Fibroblast of pulmonary artery (primary cell): ENCODE measurements around the gene GPC1.

Source experiments
- DNase-seq: peaks from one replicate; pipeline ENCODE4 v3.0.0-alpha.2; 2010; ENCODE audit warnings: low read depth
- H3K4me3 ChIP-seq: replicated peaks from 2 replicates; pipeline ENCODE4 v1.5.1; 2011; ENCODE audit warnings: low read depth, mild to moderate bottlenecking, control low read depth, low read length, moderate library complexity
- CTCF ChIP-seq: IDR thresholded peaks from 2 replicates; pipeline ENCODE4 v1.5.1; 2011; ENCODE audit warnings: mild to moderate bottlenecking, control low read depth, low read length, inconsistent platforms; ENCODE audit errors: missing control alignments

GPC1 gene

DNA sequence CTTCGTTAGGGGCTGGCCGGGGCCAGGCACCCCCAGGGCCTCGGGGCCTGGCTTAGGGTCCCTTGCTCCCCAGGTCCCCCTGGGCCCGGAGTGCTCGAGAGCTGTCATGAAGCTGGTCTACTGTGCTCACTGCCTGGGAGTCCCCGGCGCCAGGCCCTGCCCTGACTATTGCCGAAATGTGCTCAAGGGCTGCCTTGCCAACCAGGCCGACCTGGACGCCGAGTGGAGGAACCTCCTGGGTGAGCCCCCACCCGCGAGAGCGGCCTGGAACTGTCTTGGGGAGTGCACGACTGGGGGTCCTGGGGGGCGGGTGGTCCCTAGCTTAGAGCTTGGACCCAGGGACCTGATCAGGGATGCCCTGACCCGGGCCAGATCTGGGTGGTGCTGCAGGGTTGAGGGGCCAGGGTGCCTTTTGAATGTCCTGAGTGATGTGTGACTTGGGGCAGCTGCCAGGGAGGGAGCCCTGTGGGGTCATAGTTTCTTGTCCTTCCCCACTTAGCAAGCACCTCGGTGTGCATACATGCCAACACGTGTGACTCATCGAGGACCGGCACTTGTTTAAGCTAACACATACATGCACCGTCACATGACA, 27.9 kb downstream of the GPC1 start:
- DNase-seq: no peak
- H3K4me3 ChIP-seq: no peak overlapping the region
- TF ChIP-seq CTCF: no peak

DNA sequence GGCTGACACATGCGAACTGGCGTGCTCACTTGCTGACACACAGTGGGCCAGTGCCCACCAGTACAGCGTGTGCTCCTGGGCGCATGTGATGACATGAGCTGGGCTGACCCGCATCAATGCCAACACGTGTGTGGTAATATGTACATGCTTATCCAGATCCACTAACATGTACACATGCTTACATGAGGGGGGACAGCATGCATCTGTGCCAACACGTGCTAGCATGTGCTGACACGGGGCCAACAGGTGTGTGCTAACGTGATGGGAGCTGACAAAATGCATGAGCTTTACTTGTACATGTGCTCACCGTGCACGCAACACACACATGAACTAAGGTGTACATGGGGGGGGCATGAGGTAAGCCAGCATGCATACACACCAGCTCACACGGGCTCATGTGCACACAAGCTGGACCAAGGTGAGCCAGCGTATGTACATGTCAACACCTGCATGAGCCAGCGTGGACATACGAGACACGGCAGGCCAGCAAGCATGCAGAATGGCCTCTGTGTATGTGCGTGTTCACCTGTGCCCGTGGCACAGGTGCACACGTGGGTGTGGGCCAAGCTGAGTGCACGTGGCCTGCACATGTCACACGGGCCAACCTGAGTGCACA, 28.5 kb downstream of the GPC1 start:
- H3K4me3 ChIP-seq: no peak overlapping the region
- no peak for TF ChIP-seq CTCF
- no peak for DNase-seq

DNA sequence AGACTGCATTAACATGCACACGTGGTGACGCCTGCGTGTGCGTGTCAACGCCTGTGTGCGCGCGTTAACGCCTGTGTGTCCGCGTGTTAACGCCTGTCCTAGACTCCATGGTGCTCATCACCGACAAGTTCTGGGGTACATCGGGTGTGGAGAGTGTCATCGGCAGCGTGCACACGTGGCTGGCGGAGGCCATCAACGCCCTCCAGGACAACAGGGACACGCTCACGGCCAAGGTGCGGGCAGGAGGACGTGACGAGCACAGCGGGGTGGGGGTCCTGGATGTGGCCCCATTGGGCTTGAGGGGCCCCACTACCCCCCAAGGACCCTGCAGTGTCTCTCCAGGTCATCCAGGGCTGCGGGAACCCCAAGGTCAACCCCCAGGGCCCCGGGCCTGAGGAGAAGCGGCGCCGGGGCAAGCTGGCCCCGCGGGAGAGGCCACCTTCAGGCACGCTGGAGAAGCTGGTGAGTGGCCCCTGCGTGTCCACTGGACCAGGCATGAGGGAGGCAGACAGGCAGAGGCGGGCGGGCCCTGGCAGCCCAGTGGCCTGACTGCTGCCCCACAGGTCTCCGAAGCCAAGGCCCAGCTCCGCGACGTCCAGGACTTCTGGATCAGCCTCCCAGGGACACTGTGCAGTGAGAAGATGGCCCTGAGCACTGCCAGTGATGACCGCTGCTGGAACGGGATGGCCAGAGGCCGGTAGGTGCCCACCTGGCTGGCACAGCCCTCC, 29.2 kb downstream of the GPC1 start:
- no peak for TF ChIP-seq CTCF
- no peak overlapping the region for H3K4me3 ChIP-seq
- no peak for DNase-seq

- no peak overlapping the region for H3K4me3 ChIP-seq
- no peak for DNase-seq
- no peak for TF ChIP-seq CTCF
Observed at GRCh38 chr2:240465268-240465764, 29.9 kb downstream of the GPC1 start.

DNA sequence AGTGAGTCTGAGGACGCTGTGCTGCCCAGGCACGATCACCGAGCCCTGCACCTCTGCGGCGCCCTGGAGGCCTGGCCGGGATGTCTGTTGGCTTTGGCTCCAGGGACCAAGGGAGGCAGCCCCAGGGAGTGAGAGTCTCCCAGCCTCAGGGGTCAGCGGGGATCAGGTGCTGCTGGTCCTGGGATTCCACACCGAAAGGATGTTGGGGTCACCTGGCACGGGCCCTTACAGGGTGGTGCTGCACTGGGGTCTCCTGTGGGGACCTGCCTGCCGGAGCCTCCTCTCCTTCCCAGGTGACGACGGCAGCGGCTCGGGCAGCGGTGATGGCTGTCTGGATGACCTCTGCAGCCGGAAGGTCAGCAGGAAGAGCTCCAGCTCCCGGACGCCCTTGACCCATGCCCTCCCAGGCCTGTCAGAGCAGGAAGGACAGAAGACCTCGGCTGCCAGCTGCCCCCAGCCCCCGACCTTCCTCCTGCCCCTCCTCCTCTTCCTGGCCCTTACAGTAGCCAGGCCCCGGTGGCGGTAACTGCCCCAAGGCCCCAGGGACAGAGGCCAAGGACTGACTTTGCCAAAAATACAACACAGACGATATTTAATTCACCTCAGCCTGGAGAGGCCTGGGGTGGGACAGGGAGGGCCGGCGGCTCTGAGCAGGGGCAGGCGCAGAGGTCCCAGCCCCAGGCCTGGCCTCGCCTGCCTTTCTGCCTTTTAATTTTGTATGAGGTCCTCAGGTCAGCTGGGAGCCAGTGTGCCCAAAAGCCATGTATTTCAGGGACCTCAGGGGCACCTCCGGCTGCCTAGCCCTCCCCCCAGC, 30.5 kb downstream of the GPC1 start:
- H3K4me3 ChIP-seq: no peak overlapping the region
- no peak for TF ChIP-seq CTCF
- no peak for DNase-seq

DNA sequence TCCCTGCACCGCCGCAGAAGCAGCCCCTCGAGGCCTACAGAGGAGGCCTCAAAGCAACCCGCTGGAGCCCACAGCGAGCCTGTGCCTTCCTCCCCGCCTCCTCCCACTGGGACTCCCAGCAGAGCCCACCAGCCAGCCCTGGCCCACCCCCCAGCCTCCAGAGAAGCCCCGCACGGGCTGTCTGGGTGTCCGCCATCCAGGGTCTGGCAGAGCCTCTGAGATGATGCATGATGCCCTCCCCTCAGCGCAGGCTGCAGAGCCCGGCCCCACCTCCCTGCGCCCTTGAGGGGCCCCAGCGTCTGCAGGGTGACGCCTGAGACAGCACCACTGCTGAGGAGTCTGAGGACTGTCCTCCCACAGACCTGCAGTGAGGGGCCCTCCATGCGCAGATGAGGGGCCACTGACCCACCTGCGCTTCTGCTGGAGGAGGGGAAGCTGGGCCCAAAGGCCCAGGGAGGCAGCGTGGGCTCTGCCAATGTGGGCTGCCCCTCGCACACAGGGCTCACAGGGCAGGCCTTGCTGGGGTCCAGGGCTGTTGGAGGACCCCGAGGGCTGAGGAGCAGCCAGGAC, 31.2 kb downstream of the GPC1 start:
- DNase-seq: no peak
- TF ChIP-seq CTCF: no peak

More for the DNA sequence above, 31.2 kb downstream of the GPC1 start:
- no peak overlapping the region for H3K4me3 ChIP-seq
